Measurements from ENCODE around the gene ADGRL1. TPM values are rescaled to one million over a fixed set of nuclear protein-coding genes. Genes with fewer than 3 reads are reported as not detected.
A peak's percentile ranks its signal among the peaks of the same experiment; 100 is the strongest.

ADGRL1 gene
- total RNA-seq, 1 donor from 2014 or later, result 26.0 TPM

GRCh38 chr19:14114854-14115253, 91.1 kb downstream of the ADGRL1 start:
- intact Hi-C loops (cut with DNase I), result loop anchor here (5.0 kb wide), 2 partner anchors 108 to 163 kb away; partner anchors contain the start of genes DCAF15 and RFX1
- Histone ChIP-seq H3K4me3 (peak overlapping the region in 1 of 2 donors; percentile 6), H3K27ac (peak overlapping the region; percentile 85 to 90), H3K36me3 (no peaks in the 10 kb centered on the region), H3K9me3 (no peaks in the 10 kb centered on the region), H3K27me3 (no peaks in the 10 kb centered on the region), H3K4me1 (peaks cover 31 to 72% of the 10 kb centered on the region in 2 donors)
- TF ChIP-seq, protein P1, sequence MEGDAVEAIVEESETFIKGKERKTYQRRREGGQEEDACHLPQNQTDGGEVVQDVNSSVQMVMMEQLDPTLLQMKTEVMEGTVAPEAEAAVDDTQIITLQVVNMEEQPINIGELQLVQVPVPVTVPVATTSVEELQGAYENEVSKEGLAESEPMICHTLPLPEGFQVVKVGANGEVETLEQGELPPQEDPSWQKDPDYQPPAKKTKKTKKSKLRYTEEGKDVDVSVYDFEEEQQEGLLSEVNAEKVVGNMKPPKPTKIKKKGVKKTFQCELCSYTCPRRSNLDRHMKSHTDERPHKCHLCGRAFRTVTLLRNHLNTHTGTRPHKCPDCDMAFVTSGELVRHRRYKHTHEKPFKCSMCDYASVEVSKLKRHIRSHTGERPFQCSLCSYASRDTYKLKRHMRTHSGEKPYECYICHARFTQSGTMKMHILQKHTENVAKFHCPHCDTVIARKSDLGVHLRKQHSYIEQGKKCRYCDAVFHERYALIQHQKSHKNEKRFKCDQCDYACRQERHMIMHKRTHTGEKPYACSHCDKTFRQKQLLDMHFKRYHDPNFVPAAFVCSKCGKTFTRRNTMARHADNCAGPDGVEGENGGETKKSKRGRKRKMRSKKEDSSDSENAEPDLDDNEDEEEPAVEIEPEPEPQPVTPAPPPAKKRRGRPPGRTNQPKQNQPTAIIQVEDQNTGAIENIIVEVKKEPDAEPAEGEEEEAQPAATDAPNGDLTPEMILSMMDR (IDR thresholded peaks at IDR 0.05), result peak; percentile 22 to 52 (median 37)
- no peak for DNase-seq (ENCODE audit: low spot score in 2 of 2)

DNA sequence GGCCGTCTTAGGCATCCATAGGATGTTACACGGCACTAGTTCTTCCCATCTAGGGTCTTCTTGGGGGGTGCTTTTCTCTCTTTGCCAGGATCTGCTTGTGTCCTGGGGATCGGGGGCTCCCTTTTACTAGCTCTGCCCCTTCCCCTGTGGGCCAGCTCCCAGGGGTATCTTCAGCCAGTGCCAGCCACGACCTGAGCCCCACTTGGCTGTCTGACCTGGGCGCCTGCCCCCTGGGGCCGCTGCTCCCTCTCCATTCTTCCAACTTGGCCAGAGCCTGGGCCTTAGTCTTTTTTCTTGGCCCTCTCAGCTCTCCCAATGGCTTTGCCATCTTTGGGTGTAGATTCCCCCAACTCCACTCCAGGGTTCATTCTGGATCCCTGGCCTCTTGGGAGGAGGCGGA, 91.5 kb downstream of the ADGRL1 start:
- TF ChIP-seq, protein P1 (IDR thresholded peaks at IDR 0.05), result no peak

DNA sequence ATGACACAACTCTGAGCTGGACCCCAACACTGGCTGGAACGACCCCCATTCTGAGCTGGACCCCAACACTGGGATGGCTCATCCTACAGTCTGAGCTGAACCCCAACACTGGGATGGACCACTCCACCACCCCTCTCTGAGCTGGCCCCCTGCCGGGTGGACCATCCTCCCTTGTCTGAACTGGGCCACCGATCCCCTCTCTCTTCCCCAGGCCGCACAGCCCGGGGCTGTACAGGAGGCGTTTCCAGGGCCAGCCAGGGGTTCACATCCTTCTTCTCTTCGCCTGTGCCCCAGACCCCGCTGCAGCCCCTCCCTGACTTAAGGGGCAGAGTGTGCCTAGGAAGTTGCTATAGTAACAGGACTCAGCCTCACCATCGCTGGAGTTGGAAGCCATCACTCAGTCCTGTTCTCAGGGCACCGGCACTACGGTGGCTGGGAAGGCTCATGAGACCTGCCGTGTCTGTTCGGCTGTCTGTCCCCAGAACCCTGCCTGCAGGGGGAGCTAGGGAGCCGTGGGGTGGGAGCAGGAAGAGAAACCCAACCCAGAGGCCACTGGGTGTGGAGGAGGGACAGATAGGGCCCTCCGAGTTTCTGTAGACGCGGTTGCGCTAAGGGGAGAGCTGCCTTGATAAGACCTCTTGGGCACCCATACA, 92.1 kb downstream of the ADGRL1 start:
- Histone ChIP-seq H3K4me3 (peak overlapping the region; percentile 25 to 54), H3K36me3 (no peaks in the 10 kb centered on the region), H3K4me1 (peaks cover 24 to 68% of the 10 kb centered on the region in 2 donors), H3K27me3 (no peaks in the 10 kb centered on the region), H3K27ac (peak overlapping the region; percentile 85 to 90), H3K9me3 (no peaks in the 10 kb centered on the region)
- DNase-seq (ENCODE audit: low spot score in 2 of 2), result no peak
- TF ChIP-seq, protein P1 (IDR thresholded peaks at IDR 0.05), result peak in 1 of 3 experiments; percentile 6
- intact Hi-C loops (cut with DNase I), result no loop called here

More for the DNA sequence above, 91.5 kb downstream of the ADGRL1 start:
- Histone ChIP-seq H3K27ac (peak overlapping the region; percentile 85 to 90), H3K9me3 (no peaks in the 10 kb centered on the region), H3K4me1 (peaks cover 29 to 69% of the 10 kb centered on the region in 2 donors), H3K4me3 (peak overlapping the region in 1 of 2 donors; percentile 6), H3K27me3 (no peaks in the 10 kb centered on the region), H3K36me3 (no peaks in the 10 kb centered on the region)
- intact Hi-C loops (cut with DNase I), result no loop called here
- DNase-seq (ENCODE audit: low spot score in 2 of 2), result no peak

- intact Hi-C loops (cut with DNase I), result no loop called here
- DNase-seq (ENCODE audit: low spot score in 2 of 2), result no peak
- H3K4me3 ChIP-seq, result peak overlapping the region; percentile 41 to 54
These were observed 93.1 kb downstream of the ADGRL1 start for GRCh38 chr19:14112809-14113385.

DNA sequence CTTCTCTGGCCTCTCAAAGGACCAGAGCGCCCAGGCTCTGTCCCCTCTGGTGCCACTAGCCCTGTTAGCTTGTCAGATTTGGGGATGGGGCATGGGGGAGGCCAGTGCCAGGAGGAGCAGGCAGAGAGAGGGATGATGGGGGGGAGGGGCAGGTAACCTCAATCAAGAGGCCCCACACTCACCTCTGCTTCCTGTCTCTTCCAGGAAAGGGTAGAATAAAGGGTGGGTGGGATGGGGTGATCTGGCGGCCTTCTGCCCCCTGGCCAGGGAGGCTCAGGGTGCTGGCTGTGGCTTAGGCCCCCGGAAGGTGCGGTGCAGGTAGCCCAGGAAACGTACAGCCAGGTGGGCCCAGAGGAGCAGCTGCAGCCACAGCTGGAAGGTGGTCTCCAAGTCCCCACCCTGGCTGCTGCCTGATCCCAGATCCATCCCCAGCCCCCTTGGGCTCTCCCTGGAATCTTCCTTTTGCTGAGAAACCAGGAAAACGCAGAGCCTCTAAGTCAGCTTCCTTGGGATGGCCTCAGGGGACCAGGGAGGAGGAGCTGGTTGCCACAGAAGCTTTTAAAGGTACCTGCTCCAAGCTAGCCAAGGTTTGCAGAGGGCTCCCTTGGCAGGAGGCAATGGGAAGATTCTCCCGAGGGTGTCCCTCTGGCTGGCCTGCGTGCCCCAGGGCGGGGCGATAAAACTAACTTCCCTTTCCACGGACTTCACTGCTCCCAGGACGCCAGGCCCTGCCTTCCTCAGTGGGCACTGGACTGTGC, 93.7 kb downstream of the ADGRL1 start:
- no peaks in the 10 kb centered on the region for H3K27me3 ChIP-seq
- intact Hi-C loops (cut with DNase I), result no loop called here
- peaks cover 25 to 78% of the 10 kb centered on the region in 2 donors for H3K4me1 ChIP-seq
- peak overlapping the region; percentile 41 to 54 for H3K4me3 ChIP-seq
- H3K27ac ChIP-seq, result peak overlapping the region; percentile 85 to 90
- TF ChIP-seq, protein P1 (IDR thresholded peaks at IDR 0.05), result no peak
- H3K9me3 ChIP-seq, result no peaks in the 10 kb centered on the region
- no peaks in the 10 kb centered on the region for H3K36me3 ChIP-seq
- no peak for DNase-seq (ENCODE audit: low spot score in 2 of 2)

More at GRCh38 chr19:14112809-14113385, 93.1 kb downstream of the ADGRL1 start:
- Histone ChIP-seq H3K4me1 (peaks cover 25 to 71% of the 10 kb centered on the region in 2 donors), H3K36me3 (no peaks in the 10 kb centered on the region), H3K27ac (peak overlapping the region; percentile 85 to 90), H3K9me3 (no peaks in the 10 kb centered on the region), H3K27me3 (no peaks in the 10 kb centered on the region)
- TF ChIP-seq, protein P1 (IDR thresholded peaks at IDR 0.05), result no peak

Measured in ascending aorta (tissue), 2 donors.